SK-N-SH treated with all-trans-retinoic acid at 6 μM for 48 hours (cell line): Measurements from ENCODE around the gene CSGALNACT2.

Source experiments
- ATAC-seq: fragments of 200-7000 bp; cut with Tn5 transposase; 3 replicates; pipeline ENCODE4 v1.9.1; 2020; ENCODE audit warnings: mild to moderate bottlenecking, moderate library complexity
- ARNTL ChIP-seq: fragments of 450-650 bp; formaldehyde crosslinking; IDR thresholded peaks from 2 replicates; pipeline ENCODE4 v1.5.0; 2020; ENCODE audit warnings: low read depth, mild to moderate bottlenecking, moderate library complexity, borderline replicate concordance
- BACH2 ChIP-seq: fragments of 250-450 bp; sonication (Bioruptor Pico); IDR thresholded peaks from 2 replicates; pipeline ENCODE4 v1.9.0; 2021; ENCODE audit warnings: mild to moderate bottlenecking, borderline replicate concordance
- CSDC2 ChIP-seq: fragments of 250-450 bp; sonication (Bioruptor Pico); IDR thresholded peaks from 2 replicates; pipeline ENCODE4 v1.5.0; 2020; ENCODE audit warnings: mild to moderate bottlenecking, moderate library complexity
- ESRRG ChIP-seq: fragments of 250-450 bp; sonication (Bioruptor Pico); IDR thresholded peaks from 2 replicates; pipeline ENCODE4 v1.6.1; 2021; ENCODE audit warnings: mild to moderate bottlenecking
- GLIS3 ChIP-seq: fragments of 250-450 bp; sonication (Bioruptor Pico); IDR thresholded peaks from 2 replicates; pipeline ENCODE4 v1.5.0; 2020; ENCODE audit warnings: mild to moderate bottlenecking, moderate library complexity
- ISL1 ChIP-seq: fragments of 250-450 bp; sonication (Bioruptor Pico); IDR thresholded peaks from 2 replicates; pipeline ENCODE4 v2.1.2; 2022; ENCODE audit warnings: mild to moderate bottlenecking, moderate library complexity
- OSR1 ChIP-seq: fragments of 250-450 bp; sonication (Bioruptor Pico); IDR thresholded peaks from 2 replicates; pipeline ENCODE4 v1.8.0; 2022; ENCODE audit warnings: moderate library complexity, mild to moderate bottlenecking, inconsistent platforms
- PPARA ChIP-seq: fragments of 250-450 bp; sonication (Bioruptor Pico); IDR thresholded peaks from 2 replicates; pipeline ENCODE4 v1.5.0; 2020; ENCODE audit warnings: mild to moderate bottlenecking, borderline replicate concordance
- RARB ChIP-seq: fragments of 250-450 bp; sonication (Bioruptor Pico); IDR thresholded peaks from 2 replicates; pipeline ENCODE4 v1.8.0; 2021; ENCODE audit warnings: mild to moderate bottlenecking, moderate library complexity
- SNAI2 ChIP-seq: fragments of 250-450 bp; sonication (Bioruptor Pico); IDR thresholded peaks from 2 replicates; pipeline ENCODE4 v1.5.0; 2020; ENCODE audit warnings: mild to moderate bottlenecking, moderate library complexity
- TCF4 ChIP-seq: fragments of 250-450 bp; sonication (Bioruptor Pico); IDR thresholded peaks from 2 replicates; pipeline ENCODE4 v1.8.0; 2021; ENCODE audit warnings: mild to moderate bottlenecking, moderate library complexity, borderline replicate concordance
- TOX ChIP-seq: fragments of 250-450 bp; sonication (Bioruptor Pico); IDR thresholded peaks from 2 replicates; pipeline ENCODE4 v1.8.0; 2021; ENCODE audit warnings: mild to moderate bottlenecking, moderate library complexity, borderline replicate concordance
- TSHZ2 ChIP-seq: fragments of 250-450 bp; sonication (Bioruptor Pico); IDR thresholded peaks from 2 replicates; pipeline ENCODE4 v1.5.0; 2020; ENCODE audit warnings: mild to moderate bottlenecking, moderate library complexity
- ZC3H10 ChIP-seq: fragments of 250-450 bp; sonication (Bioruptor Pico); IDR thresholded peaks from 2 replicates; pipeline ENCODE4 v1.5.1; 2021; ENCODE audit warnings: mild to moderate bottlenecking, moderate library complexity
- ZFP3 ChIP-seq: fragments of 250-450 bp; sonication (Bioruptor Pico); IDR thresholded peaks from 2 replicates; pipeline ENCODE4 v1.5.0; 2020; ENCODE audit warnings: mild to moderate bottlenecking, moderate library complexity
- ZFP30 ChIP-seq: fragments of 450-650 bp; formaldehyde crosslinking; IDR thresholded peaks from 2 replicates; pipeline ENCODE4 v1.5.0; 2022; ENCODE audit warnings: mild to moderate bottlenecking, moderate library complexity
- ZNF70 ChIP-seq: fragments of 450-650 bp; formaldehyde crosslinking; IDR thresholded peaks from 2 replicates; pipeline ENCODE4 v1.5.0; 2020; ENCODE audit warnings: mild to moderate bottlenecking, moderate library complexity
- ZNF8 ChIP-seq: fragments of 450-650 bp; formaldehyde crosslinking; IDR thresholded peaks from 2 replicates; pipeline ENCODE4 v1.5.0; 2020; ENCODE audit warnings: mild to moderate bottlenecking, moderate library complexity
- TF ChIP-seq, protein P1 (sequence below): fragments of 250-450 bp; sonication (Bioruptor Pico); IDR thresholded peaks from 2 replicates; pipeline ENCODE4 v1.5.1; 2020; ENCODE audit warnings: low read depth, mild to moderate bottlenecking, moderate library complexity
- TF ChIP-seq, protein P2 (sequence below): fragments of 250-450 bp; sonication (Bioruptor Pico); IDR thresholded peaks from 2 replicates; pipeline ENCODE4 v1.8.0; 2021; ENCODE audit warnings: low read depth, mild to moderate bottlenecking, moderate library complexity, borderline replicate concordance
- TF ChIP-seq, protein P3 (sequence below): fragments of 250-450 bp; sonication (Bioruptor Pico); IDR thresholded peaks from 2 replicates; pipeline ENCODE4 v1.8.0; 2020; ENCODE audit warnings: mild to moderate bottlenecking, moderate library complexity, borderline replicate concordance

CSGALNACT2 gene

GRCh38 chr10:43188702-43189101 lies 50.5 kb downstream of the CSGALNACT2 start:
- ATAC-seq: no peak
- TF ChIP-seq CSDC2 (CRISPR knock-in tag) (no peak), RARB (CRISPR knock-in tag) (no peak), OSR1 (CRISPR knock-in tag) (no peak), ZFP30 (CRISPR knock-in tag) (no peak), ESRRG (CRISPR knock-in tag) (no peak), BACH2 (CRISPR knock-in tag) (no peak), TCF4 (no peak), ZNF8 (CRISPR knock-in tag) (no peak), SNAI2 (CRISPR knock-in tag) (no peak), ARNTL (CRISPR knock-in tag) (no peak), PPARA (no peak), ZFP3 (CRISPR knock-in tag) (no peak), ZC3H10 (CRISPR knock-in tag) (no peak), TOX (no peak), TSHZ2 (CRISPR knock-in tag) (no peak), ISL1 (no peak), GLIS3 (CRISPR knock-in tag) (no peak)
- TF ChIP-seq, protein P1, sequence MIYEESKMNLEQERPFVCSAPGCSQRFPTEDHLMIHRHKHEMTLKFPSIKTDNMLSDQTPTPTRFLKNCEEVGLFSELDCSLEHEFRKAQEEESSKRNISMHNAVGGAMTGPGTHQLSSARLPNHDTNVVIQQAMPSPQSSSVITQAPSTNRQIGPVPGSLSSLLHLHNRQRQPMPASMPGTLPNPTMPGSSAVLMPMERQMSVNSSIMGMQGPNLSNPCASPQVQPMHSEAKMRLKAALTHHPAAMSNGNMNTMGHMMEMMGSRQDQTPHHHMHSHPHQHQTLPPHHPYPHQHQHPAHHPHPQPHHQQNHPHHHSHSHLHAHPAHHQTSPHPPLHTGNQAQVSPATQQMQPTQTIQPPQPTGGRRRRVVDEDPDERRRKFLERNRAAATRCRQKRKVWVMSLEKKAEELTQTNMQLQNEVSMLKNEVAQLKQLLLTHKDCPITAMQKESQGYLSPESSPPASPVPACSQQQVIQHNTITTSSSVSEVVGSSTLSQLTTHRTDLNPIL (CRISPR knock-in tag): no peak
- TF ChIP-seq, protein P2, sequence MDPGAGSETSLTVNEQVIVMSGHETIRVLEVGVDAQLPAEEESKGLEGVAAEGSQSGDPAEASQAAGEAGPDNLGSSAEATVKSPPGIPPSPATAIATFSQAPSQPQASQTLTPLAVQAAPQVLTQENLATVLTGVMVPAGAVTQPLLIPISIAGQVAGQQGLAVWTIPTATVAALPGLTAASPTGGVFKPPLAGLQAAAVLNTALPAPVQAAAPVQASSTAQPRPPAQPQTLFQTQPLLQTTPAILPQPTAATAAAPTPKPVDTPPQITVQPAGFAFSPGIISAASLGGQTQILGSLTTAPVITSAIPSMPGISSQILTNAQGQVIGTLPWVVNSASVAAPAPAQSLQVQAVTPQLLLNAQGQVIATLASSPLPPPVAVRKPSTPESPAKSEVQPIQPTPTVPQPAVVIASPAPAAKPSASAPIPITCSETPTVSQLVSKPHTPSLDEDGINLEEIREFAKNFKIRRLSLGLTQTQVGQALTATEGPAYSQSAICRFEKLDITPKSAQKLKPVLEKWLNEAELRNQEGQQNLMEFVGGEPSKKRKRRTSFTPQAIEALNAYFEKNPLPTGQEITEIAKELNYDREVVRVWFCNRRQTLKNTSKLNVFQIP (CRISPR knock-in tag): no peak
- TF ChIP-seq, protein P3, sequence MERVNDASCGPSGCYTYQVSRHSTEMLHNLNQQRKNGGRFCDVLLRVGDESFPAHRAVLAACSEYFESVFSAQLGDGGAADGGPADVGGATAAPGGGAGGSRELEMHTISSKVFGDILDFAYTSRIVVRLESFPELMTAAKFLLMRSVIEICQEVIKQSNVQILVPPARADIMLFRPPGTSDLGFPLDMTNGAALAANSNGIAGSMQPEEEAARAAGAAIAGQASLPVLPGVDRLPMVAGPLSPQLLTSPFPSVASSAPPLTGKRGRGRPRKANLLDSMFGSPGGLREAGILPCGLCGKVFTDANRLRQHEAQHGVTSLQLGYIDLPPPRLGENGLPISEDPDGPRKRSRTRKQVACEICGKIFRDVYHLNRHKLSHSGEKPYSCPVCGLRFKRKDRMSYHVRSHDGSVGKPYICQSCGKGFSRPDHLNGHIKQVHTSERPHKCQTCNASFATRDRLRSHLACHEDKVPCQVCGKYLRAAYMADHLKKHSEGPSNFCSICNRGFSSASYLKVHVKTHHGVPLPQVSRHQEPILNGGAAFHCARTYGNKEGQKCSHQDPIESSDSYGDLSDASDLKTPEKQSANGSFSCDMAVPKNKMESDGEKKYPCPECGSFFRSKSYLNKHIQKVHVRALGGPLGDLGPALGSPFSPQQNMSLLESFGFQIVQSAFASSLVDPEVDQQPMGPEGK: no peak

GRCh38 chr10:43190289-43190688 lies 52.0 kb downstream of the CSGALNACT2 start:
- TF ChIP-seq ARNTL (CRISPR knock-in tag) (no peak), ZC3H10 (CRISPR knock-in tag) (no peak), BACH2 (CRISPR knock-in tag) (no peak), OSR1 (CRISPR knock-in tag) (no peak), PPARA (no peak), TSHZ2 (CRISPR knock-in tag) (no peak), ZNF70 (CRISPR knock-in tag) (no peak), CSDC2 (CRISPR knock-in tag) (no peak), GLIS3 (CRISPR knock-in tag) (no peak)
- TF ChIP-seq, protein P2 (CRISPR knock-in tag): no peak
- TF ChIP-seq, protein P3: no peak
- ATAC-seq: no peak
